HG03439 (cell line): ENCODE measurements around the gene TRIM25.

Source experiments
- ATAC-seq: cut with Tn5 transposase; IDR thresholded peaks from one replicate; pipeline ENCODE4 v1.9.1; 2021; ENCODE audit warnings: mild to moderate bottlenecking, moderate library complexity; ENCODE audit not compliant: unreplicated experiment

The TRIM25 gene

GRCh38 chr17:56870081-56870651 lies 43.7 kb downstream of the TRIM25 start:
- ATAC-seq, result no peak

DNA sequence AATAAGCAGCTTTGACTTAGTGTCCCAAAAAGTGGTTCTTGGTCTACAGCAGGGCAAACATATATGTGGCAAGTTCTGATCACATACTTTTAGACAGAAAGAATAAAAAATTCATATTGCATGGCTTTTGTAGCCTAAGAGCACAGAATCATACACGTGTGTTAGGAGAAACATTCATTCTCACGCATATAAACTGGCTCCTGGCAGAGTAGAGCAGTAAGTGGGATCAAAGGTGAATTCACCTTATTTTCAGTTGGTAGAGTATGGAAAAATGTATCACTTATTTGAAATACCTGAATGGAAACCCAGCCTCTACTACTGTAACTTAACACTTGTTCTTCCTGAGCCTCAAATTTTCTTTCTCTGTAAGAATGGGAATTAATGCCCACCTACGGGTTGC lies 45.1 kb downstream of the TRIM25 start:
- ATAC-seq, result no peak

DNA sequence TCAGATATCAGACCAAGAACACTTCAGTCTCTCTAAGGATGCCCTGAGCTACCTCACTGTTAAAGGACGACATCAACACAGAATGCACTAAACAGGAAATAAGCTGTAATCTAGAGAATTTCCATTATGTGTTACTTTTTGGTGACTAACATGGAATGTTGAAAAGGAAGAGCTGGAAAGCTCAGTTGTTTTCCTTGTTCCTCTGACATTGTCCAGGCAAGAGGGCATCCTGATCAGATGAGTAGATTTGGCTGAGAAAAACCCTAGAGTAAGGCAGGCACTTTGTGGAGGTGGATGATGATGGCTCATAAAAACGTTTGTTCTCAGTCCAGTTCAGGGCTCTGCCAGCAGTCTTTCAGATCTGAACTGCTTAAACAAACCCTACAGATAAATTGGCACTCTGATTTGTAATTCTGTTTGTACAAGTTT lies 45.9 kb downstream of the TRIM25 start:
- no peak for ATAC-seq

- no peak for ATAC-seq
These were observed 47.4 kb downstream of the TRIM25 start for GRCh38 chr17:56866496-56866895.

DNA sequence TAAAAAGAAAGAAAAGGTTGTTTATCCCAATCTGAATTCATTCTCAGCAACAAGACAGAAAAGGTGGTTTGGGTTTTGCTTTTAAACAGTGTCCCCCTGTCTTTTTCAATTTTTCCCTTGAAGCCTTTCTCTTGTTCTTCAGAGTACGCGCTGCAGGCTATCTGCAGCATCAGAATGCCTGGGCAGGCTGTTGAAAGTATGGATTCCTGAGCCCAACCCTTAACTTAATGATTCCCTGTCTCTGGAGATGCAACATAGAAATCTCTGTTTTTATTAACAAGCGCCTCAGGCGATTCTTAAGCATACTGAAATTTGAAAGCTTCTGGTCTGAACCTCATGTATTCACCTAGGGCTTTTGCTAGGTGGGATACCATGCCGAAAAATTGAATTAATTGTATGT lies 47.8 kb downstream of the TRIM25 start:
- no peak for ATAC-seq

DNA sequence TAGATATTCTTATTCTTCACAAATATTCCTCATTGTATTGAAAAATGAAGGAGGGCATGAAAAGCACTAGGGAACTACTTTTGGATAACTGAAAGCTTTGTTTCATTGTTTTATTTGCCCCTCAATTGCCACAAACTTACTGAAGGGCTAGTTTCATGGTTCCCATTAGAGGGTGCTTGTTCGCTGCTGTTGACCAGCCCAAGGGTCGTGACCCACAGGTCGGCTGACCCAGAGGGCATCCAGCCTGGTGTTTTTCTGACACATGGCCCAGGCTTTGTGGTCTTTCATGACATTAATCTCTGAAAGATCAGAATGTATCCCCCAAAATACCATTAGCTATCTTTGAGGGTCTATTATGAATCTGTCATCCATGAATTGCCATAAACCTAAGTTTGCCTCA lies 49.9 kb downstream of the TRIM25 start:
- ATAC-seq, result no peak

GRCh38 chr17:56861899-56862298 lies 52.0 kb downstream of the TRIM25 start:
- no peak for ATAC-seq

GRCh38 chr17:56851008-56851407 lies 62.8 kb downstream of the TRIM25 start:
- ATAC-seq, result no peak

- ATAC-seq, result no peak
These were observed 63.3 kb downstream of the TRIM25 start for GRCh38 chr17:56850591-56850990.

DNA sequence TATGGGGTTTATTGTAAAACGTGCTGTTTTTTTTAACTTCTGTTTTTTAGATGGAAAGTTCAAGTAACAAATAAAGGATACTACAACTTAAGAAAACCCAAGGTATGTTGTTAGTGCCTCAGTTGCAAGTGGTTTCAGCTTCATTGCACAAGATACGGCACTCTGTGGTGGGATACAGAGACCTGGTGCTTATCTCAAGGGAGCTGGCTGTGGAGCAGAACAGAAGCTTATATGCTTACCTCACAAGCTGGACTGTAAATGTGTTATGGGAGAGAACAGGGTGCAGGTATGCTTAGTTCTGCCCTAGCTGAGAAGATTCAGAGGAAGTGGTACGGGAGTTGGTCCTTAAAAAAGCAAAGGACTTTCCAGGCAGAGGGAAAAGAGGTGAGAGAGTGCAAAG lies 64.7 kb downstream of the TRIM25 start:
- no peak for ATAC-seq

DNA sequence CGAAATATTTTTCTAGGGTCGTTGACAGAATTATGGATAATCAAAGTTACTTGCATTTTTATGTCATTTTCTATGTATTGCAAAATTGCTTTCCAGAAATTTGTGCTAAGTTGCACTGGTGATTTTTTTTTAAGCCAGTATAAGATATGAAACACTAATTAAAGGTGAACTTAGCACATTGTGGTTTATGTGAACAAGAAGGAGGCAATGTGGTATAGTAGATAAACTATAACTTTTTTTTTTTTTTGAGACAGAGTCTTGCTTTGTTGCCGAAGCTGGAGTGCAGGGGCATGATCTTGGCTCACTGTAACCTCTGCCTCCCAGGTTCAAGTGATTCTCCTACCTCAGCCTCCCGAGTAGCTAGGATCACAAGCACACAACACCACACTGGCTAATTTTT lies 66.7 kb downstream of the TRIM25 start:
- no peak for ATAC-seq

DNA sequence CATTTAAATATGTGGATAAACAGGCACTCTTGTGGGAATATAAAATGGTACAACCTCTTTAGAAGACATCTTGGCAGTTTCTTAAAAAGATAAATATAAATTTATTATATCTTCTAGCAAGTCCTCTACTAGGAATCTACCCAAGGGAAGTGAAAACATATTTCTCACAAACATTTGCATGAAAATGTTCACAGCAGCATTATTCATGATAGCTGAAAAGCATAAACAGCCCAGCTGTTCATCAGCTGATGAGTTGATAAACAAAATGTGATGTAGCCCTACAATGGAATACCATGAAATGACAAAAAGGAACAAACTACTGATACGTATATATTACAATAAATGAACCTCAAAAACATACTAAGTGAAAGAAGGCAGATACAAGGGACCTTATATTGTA lies 67.9 kb downstream of the TRIM25 start:
- ATAC-seq, result no peak

DNA sequence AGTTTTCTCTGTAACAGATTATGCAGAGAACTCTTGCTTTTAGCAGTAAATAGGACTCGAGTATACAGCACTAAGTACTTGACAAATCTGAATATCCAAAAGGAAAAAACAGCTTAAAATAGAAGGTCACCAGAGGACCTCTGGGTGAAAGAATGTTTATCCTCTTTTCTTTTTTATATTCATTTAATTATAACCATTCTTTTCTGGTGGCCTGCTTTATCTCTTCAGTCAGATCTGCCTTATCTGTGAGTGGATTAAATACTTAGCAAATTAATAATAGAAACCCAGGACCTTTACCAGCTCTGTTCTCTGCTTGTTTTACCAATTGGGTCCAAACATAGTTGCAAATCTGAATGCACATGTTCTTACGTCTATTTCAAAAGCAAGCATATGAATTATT lies 71.3 kb downstream of the TRIM25 start:
- ATAC-seq, result no peak

DNA sequence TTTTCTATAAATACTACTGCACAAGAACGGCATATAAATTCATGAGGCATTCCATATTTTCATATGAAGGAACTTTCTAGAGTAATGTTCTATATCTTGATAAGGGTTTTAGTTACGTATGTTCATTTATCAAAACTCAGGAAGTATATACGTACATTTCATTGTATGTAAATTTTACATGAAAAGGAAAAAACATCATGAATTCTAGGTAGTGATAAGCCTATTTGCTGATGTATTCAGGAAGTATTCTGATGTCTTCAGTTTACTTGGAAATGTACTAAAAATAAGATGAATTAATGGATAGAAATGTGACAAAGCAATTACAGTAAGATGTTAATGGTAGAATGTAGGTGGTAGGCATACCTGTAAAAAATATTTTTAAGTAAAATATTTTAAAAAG lies 75.2 kb downstream of the TRIM25 start:
- no peak for ATAC-seq
